ENCODE results near the gene KIRREL3.

KIRREL3 gene

DNA sequence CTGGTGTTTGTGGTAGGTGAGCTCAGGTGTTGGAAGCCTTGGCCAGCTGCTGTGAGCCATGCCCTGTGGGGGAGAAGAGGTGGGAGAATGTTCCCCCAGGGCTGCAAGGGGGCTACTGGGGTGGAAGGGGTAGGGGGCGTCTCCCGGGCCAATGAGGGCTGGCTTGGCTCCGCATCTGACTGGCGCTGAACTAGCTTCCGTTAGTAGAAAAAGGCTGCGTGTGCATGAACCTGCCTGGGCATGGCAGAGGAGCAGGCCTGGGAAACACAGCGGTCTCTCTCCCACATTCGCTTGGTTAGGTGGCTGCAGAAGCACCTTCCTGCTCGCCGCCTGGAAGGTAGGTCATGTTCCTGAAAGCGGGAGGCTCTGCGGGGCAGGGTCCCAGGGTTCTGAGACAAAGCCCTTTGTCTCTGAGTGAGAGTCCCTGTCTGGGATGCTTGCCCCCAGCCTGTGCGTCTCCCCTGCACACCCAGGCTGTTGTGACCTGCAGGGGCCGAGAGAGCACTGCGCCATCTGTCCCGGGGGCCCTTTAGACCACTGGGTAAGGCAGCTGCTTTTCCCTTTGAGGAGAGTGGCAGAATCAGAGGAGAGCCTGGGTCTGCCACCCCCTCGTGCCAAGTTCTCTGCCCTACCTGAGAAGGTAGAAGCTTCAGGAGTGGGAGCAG, 466.3 kb downstream of the KIRREL3 start:
- no peak for DNase-seq (ENCODE audit: low read depth in 2 of 2)

DNA sequence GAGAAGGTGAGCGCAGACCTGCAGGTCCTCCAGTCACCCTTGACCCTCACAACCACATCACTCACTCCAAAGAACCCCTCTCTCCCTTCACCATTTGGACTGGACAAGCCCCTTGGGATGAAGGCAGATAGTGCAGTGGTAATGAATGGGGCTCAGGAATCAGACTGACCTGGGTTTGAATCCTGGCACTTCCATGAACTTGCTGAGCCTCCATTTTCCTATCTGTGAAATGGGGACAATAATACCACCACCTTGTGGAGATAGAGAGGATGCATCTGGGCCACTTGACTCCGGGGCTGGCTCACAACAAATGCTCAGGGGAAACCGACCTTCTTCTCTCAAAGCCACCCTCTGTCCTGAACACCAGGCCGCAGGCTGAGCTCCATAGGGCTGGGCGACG, 467.0 kb downstream of the KIRREL3 start:
- DNase-seq (ENCODE audit: low read depth in 2 of 2): no peak

DNA sequence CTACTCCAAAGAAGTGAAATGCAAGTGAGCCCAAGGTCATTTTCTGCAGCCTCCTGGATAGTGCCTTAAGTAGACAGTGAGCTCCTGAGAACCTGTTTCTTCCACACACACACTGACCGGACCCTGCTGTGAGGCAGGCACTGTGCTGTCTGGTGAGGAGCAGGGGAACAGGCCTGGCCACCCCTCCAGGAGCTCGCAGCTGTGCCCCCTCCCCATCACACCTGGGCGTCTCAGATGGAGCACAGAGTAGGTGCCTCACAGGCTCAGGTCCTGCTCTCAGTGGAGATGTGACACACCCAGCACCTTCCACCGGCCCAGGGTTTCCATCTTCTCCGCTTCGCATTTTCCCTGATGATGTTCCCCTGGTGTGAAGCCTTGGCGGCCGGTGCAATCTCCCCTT, 470.2 kb downstream of the KIRREL3 start:
- no peak for DNase-seq (ENCODE audit: low read depth in 2 of 2)

DNA sequence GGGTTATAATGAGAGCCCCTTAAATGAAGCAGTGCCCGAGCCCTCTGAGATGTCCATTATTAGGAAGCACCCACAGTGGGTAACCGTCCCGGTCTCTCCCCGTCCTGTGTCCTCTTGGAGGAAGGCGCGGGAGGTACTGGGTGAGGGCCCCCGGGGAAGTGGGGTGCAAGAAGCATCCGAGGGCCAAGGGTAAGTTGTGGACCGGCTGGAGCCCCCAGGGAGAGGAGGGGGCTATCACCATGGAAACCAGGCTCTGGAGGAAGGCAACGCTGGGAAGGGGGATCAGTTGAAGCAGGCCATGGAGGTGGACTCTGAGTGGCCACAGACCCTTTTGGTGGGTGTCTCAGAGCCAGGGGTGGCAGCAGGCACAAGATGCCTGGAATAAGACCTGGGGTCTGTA, 471.5 kb downstream of the KIRREL3 start:
- no peak for DNase-seq (ENCODE audit: low read depth in 2 of 2)

DNA sequence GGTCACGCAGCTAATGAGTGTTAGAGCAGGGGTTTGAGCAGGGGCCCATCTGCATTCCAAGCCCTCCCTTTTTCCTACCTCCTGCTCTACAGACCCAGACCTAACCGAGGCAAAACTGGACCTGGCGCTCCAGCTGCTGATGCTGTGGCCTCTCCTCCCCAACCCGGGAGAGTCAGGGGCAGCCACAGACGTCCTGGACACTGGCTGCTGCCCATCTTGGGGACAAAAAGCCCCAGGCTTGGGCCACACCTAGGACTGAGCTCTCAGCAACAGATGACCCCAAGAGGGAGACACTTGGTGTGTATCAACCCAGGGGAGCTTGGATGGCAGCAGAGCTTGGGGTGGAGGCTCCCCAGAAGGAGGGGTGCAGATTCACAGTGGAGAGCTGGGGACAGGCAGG, 472.5 kb downstream of the KIRREL3 start:
- no peak for DNase-seq (ENCODE audit: low read depth in 2 of 2)

DNA sequence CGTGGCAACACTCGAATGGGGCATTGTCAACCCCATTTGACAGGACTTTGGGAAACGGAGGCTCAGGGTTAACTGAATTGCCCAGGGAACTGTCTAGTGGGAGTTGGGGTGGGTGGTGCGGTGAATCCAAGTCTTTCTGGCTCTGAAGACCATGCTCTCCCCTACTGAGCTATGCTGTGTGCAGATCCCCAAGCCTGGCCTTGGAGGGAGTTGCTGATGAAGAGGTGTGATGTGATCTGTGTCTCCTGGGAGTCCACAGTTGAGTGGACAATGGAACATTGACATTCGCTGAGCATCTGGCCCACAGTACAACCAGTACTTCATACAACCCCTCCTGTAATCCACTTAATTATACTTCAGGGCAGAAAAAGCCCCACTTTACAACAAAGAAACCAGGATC, 472.9 kb downstream of the KIRREL3 start:
- DNase-seq (ENCODE audit: low read depth in 2 of 2): no peak

DNA sequence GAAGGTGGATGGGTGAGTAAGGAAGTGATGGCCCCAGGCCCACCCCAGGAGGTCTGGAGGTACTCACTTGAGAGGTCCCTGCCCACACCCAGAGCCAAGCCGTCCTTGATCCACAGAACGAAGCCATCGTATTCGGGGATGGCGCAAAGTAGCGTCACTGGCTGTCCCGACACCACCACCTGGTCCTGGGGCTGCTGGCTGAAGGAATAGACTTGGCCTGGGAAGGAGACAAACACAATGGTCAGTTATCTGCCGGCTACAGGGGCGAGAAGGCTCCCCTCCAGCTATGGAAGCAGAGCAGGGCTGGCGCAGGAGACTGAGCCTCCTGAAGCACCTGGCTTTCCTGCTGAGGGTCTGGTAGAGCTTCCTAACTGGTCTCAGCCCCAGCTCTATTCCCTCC, 474.1 kb downstream of the KIRREL3 start:
- no peak for DNase-seq (ENCODE audit: low read depth in 2 of 2)

DNA sequence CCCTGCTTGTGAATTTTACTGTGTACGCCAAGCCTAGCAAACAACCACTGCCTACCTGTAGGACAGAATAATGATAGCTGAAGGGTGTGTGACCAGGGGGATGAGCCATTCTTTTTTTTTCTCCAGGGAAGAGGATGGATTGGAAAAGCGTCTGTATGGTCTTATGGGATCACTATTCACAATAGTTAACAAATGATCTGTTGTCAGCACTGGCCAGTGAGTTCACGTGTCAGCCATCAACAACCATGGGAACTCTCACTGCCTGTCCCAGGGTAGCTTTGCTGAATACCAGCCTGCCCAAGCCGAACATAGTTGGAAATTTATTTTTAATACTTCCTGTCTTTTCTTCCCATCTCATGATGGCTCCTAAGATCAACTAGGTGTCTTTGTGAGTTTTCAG, 474.9 kb downstream of the KIRREL3 start:
- DNase-seq (ENCODE audit: low read depth in 2 of 2): no peak

DNA sequence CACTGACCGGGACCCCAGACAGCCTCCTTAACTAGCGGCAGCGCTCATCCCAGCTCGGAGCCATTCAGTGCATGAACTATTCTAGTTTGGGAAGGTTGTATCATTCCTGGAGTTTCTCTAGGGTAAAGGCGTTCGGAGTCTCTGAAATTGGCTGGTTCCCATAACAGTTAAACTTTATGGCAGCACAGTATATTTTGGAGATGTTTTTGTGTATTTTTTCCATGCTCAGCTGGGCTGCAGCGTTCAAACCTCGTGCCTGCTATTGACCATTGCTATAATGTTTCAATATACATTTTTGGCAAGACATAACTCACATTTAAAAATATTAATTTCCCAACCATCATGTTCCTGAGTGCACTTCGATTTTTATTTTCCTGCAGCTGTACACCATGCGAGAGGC, 475.4 kb downstream of the KIRREL3 start:
- no peak for DNase-seq (ENCODE audit: low read depth in 2 of 2)

DNA sequence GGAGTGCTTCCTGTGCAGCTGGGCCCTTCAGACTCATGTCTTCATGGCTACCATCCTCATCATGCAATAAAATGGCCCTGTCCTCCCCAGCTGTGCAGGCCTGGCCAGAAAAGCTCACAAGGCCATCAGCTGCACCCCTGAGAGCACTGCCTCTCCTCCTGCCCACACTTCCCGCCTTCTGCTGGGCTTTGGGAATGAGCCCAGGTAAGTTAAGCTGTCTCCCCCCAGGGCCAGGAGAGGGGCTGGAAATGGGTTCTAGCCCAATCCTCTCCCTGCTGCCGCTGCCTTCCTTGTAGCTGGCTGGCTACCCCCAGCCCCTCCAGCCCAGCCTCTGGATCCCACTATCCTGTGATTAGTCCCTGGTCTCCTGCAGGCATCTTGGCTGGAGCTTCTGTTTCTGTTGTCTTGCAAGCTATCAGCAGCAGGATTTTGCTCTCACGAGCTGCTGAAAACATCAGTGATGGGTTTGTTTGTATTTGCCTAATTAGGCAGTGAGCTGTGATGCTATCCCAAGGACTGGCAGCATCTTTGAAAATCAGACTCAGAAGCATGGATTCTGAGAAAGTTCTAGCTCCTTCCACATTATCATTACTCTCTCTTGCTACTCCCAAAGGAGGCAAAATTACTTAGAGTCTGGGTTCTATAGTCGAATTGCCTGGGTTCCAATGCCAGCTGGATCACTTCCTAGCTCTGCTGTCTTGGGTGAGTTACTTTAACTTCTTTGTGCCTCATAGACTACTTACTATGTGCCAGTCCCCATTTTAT, 476.9 kb downstream of the KIRREL3 start:
- DNase-seq (ENCODE audit: low read depth in 2 of 2): no peak

DNA sequence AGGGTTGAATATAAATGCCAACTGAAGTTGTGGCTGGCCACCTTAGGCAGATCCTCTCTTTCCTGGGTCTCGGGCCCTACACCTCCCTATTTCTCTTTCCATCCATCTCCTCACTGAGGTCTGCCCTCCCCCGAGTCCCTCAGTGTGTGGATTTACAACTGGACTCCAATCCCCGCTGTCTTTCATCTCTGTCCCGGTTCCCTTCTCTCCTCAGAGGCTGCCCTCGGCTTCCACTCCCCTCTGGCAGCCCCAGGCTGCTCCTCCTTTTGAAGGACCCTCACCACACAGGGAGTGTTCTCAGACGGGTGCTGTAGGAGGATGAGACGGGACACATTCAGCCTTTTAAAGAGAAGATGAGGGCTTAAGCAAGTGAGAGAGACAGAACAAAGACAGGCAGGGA, 478.0 kb downstream of the KIRREL3 start:
- no peak for DNase-seq (ENCODE audit: low read depth in 2 of 2)

DNA sequence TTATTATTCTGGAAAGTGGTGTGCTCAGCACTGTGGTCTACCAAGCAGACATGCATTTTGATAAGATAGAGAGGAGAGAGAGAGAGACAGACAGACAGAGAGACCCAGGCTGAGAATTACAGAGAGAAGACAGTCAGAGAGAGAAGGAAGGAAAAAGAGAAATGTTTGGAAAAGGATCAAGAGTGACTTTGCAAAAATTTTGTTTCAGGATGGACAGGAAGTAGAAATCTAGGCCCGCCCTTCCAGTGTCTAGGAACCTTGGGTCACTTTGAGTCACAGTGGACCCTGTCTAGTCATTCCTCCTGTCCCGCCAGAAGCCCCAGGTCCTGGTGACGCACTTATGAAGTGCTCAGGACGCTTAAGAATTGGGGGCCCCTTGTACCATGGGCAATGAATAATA, 478.4 kb downstream of the KIRREL3 start:
- DNase-seq (ENCODE audit: low read depth in 2 of 2): no peak

DNA sequence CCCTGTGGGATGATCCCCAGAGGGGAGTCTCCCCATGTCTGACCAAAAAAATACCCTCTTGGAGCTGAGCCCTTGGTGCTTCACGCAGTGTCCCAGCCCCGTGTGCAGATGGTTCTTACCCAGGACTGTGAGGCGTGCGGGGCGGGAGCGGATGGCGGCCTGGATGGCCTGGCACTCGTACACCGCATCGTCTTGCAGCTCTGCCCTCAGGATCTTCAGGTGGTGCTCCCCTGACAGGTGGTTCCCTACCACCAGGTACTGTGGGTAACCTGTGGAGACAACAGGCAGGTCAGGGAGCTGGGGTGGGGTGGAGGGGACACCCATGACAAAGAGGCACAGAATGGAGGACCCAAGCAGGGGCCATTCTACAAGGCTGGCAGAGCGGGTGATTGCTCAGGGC, 479.4 kb downstream of the KIRREL3 start:
- no peak for DNase-seq (ENCODE audit: low read depth in 2 of 2)

DNA sequence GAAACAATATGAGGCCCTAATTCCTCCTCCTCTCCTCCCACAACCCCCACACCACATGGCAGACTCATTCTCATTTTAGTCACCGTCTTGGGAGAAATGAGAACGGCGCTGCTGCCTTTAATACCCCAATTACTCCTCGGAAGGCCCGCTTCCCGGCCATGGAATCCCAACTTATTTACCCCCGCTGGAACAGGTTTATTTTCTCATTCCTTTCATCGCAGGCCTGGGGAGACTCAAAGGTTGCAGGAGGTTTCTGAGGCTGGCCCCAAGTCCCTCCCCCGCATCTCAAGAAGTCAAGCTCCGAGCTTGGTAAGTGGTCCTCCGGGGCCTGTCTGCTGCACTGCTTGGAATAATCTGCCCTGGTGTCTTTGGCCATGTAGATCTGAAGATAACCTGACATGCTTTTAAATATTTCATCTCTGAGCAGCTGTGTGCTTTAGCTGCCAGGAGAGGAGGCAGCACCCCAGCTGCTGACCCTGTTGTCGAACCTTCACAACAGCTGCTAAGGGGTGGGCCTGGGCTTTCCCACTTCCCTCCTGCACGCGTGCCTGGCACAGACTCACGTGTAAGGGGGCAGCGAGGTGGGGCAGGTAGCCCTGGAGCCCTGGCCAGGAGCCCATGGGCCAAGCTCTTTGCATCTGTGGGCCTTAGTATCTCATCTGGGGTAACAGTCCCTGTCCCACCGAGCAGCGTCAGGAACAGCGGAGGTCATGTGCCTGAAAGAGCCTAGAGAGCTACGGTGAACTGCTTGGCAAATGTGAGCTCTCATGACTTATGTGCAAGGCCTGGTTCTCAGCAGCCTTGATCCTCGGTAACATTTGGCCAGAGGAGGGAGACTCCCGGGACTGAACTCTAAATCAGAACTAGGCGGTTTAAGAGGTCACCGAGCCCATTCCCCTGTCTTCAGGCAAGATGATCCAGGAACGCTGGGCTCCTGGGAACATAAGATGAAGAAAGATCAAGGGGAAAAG, 480.5 kb downstream of the KIRREL3 start:
- DNase-seq (ENCODE audit: low read depth in 2 of 2): no peak

DNA sequence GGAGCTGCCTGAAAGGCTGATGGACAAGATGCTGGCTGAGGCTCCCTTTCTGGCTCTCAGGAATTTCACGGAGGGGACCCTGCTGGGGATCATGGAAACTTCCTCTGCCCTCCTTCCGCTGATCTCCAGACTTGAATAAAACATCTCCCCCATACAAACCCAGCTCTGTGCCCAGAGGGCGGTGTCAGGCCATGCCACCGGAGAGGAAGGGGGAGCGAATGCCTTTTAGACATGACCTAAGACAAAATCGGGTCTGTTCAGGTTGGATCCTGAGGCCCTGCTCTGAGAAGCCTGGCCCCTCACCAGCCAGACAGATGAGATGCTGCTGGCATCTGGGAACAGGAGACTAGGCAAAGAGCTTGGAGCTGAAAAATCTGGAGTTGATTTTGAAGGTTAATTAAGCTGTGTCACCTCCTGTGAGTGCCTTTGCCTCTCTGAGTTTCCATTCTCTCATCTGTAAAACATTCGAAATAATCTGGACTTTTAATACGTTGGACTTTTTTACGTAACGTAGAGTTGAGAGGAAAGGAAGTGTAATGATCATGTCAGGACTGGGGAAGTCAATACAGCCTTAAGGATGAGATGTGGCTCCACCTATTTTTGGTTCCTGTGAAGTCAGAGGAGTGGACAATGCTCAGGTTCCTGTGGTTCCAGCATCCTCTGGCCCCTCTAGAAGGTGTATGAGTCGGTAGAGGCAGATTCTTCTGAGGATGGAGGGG, 481.4 kb downstream of the KIRREL3 start:
- no peak for DNase-seq (ENCODE audit: low read depth in 2 of 2)

DNA sequence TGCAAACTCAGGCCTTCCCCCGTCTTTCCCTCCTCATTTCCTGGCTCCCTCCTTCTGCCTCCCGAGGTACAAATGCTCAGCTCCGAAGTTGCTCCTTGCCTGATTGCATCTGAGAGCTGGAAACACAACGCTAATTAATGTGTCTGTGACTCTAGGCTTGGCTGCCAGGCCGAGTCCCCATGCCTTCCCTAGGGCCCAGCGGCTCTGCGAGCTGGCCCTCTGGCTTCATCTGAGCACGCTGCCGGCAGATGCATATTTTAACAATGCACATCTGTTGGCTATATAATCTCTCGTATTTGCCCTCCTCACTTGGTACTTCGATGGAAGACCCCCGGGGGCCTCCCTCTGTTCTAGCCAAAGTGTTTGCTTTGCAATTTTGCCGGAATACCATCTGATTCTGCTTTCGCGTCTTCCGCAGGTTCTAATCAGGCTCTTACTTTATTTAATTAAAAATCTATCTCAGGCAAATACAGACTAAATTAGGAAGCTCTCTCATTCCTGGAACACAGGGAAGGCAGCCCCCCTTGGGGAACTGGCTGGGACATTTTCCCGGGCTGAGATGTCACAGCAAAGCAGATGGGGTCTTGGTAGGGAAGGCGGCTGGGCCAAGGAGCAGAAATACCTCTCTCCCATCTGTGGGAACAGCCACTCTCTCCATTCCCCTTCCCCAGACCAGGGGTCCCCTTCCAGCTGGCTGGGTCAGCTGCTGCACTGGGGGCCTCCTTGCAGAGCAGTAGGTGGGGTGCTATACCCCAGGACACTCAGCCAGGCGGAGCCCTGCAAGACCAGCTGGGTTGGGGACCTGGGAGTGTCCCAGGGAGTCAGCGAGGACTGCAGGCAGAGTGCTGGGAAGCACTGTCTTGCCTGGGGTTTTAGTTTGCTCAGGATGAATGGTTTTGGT, 482.2 kb downstream of the KIRREL3 start:
- DNase-seq (ENCODE audit: low read depth in 2 of 2): no peak

DNA sequence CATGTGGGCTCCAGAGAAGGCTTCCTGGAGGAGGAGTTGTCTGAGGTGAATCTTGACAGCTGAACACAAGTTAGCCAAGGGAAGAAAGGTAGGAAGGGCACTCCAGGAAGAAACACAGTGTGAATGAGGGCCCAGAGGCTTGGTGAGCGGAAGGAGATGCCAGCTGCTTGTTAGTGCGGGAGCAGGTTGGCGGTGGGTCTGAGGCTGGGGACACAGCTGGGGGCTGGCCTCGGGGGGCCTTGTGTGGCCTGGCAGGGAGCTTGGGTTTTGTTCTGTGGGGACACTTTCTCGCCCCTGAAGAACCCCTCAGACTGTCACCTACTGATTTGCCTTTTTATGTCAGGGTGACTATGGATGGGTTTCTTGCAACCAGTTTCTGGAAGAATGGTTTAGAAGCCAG, 485.1 kb downstream of the KIRREL3 start:
- no peak for DNase-seq (ENCODE audit: low read depth in 2 of 2)

DNA sequence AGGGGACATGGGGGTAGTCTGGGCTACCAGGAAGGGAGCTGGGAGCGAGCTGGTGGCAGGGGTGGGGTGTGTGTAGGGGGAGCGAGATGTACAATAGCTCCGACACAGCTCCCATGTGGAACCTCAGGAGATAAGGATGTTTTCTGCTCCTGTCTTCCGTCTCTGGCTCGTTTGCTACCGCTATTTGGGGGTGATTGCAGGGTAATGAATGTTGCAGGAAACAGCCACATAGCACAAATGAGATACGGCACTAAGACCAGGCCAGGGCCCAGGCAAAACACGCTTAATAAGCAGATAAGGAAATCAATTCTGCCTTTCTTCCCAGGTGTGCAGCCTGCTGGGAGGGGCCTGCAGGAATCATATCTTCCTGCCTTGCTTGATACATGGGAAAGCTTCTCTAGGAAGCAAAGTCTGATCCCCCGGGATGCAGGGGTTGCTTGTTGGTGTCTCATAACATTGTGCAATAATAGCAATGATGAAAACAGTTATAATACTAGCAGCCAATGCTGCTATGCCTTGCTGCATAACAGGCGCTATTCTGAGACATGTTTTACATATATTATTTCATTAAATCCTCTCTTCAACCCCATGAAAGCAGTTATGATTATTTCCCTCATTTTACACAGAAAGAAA, 486.4 kb downstream of the KIRREL3 start:
- DNase-seq (ENCODE audit: low read depth in 2 of 2): no peak

DNA sequence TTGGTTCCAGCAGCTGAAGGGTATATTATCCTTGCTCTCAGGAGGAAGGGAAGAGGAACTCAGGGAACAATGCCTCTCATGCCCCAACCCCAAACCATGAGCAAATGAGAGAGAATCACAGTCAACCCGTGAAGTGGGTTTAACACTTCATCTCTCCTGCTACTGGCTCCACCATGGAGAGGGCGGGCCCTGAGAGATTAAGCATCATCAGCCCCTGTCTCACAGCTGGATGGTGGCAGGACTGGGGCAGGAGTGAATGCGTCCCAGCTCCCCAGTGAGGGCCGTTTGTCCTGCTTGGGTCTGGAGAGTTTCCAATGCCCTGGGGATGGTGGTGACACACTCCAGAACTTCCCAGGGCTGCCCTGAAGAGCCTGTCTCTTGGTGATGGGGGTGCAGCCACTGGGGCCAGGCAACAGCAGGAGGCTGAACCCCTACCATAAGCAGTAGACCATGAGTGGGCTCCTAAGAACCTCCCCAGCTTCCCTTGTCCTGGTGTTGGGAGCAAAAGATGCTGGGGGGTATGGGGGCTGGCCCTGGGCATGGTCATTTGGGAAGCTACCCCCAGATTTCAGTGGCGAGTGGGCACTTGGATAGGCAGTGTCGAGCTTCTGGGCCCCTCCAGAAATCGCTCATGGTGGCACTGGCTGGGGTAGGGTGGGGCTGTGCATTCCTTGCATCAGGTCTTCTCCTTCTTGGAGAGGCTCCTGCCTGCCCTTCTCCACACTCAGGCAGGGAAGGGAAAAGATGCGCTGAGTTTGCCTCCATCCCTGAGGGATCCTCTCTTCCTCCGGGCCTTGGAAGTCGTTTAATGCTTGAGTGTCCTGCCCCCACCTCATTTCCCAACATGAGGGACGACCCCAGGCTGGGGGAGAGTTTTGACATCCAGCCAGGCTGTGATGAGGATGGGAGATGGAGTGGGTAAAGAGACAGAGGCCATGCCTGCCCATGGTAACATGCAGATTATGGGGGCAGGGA, 487.5 kb downstream of the KIRREL3 start:
- DNase-seq (ENCODE audit: low read depth in 2 of 2): no peak
